ENCODE measurements around the gene CATSPERB. TPM values are rescaled to one million over a fixed set of nuclear protein-coding genes. Genes with fewer than 3 reads are reported as not detected.

The CATSPERB gene
- total and polyA plus RNA-seq, 2 donors (not counting 3 experiments of a cell fraction or from before 2014, with no cell fraction given) = not detected

DNA sequence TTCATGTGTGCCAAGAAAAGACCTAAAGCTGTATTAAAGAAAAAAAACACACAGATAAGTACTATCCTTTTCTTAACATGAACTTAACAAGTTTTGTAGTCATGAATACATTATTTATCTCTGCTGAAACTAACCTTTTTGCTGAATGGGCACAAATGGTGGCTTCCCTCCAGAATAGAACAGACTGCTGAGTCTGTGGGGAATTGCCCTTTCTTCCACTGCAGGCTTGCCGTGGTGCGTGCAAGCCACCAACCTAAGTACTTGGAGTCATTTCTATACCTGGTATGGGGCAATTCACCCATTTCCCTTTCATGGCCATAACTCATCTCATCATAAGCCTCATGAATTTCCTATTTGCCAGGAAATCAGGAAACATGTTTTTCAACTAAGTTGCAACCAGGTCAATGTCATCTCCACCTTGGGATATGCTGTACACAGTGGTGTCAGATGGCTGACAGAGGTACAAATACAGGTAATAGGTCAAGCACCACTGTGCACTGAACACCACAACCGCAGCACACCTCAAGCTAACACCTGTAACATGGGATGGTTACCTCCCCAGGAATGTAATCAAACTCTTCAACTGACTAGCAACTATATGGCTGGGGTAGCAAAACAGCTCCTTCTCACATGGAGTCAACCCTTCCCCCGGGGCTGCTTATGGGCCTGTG is 49.9 kb downstream of the CATSPERB start:
- Histone ChIP-seq H3K4me2 (ENCODE audit: insufficient read depth, low read length) (no peak overlapping the region), H3K79me2 (ENCODE audit: control insufficient read depth, insufficient read depth, low read length) (no peaks in the 10 kb centered on the region), H3K9me1 (replicated peaks; ENCODE audit: control insufficient read depth, extremely low read depth, insufficient read depth, low read length) (no peaks in the 10 kb centered on the region), H4K20me1 (replicated peaks; ENCODE audit: control insufficient read depth, extremely low read depth, insufficient read depth, low read length) (no peaks in the 10 kb centered on the region), H3K27ac (ENCODE audit: insufficient read depth, low read depth, low read length) (no peak overlapping the region), H3K4me1 (ENCODE audit: control insufficient read depth, extremely low read depth, insufficient read depth, low read length) (no peaks in the 10 kb centered on the region), H3K9me3 (replicated peaks; ENCODE audit: control insufficient read depth, insufficient read depth, low read length) (no peaks in the 10 kb centered on the region), H3K9ac (replicated peaks; ENCODE audit: extremely low read depth, insufficient read depth, low read length) (no peak overlapping the region), H3K27me3 (ENCODE audit: control insufficient read depth in 2 of 2, insufficient read depth in 2 of 2, low read length in 2 of 2) (no peaks in the 10 kb centered on the region), H3K36me3 (ENCODE audit: control insufficient read depth in 2 of 2, extremely low read depth in 1 of 2, insufficient read depth in 2 of 2, low read length in 2 of 2) (no peaks in the 10 kb centered on the region), H2AFZ (ENCODE audit: low read depth, low read length) (no peak overlapping the region), H3K4me3 (replicated peaks in 1 of 3; ENCODE audit: insufficient read depth in 1 of 3, low read depth in 1 of 3, low read length in 3 of 3) (no peak overlapping the region)
- intact Hi-C loops (cut with micrococcal nuclease) = no loop called here
- TF ChIP-seq POLR2AphosphoS5 (IDR thresholded peaks at IDR 0.05; ENCODE audit: insufficient read depth, low read depth, low read length) (no peak), CTCF (IDR thresholded peaks at IDR 0.05; ENCODE audit: extremely low read depth in 1 of 2, insufficient read depth in 1 of 2, low read depth in 1 of 2, low read length in 2 of 2) (no peak), EZH2 (IDR thresholded peaks at IDR 0.05; ENCODE audit: borderline replicate concordance, low read depth, low read length, severe bottlenecking) (no peak), MYC (IDR thresholded peaks at IDR 0.05; ENCODE audit: low read depth, low read length) (no peak), GATA2 (IDR thresholded peaks at IDR 0.05; ENCODE audit: insufficient read depth, insufficient read length, low read depth, low read length) (no peak), POLR2A (IDR thresholded peaks at IDR 0.05; ENCODE audit: low read depth, low read length) (no peak), JUN (IDR thresholded peaks at IDR 0.05; ENCODE audit: borderline replicate concordance, insufficient read depth, insufficient read length, low read depth) (no peak), FOS (IDR thresholded peaks at IDR 0.05; ENCODE audit: borderline replicate concordance, insufficient read depth, low read length) (no peak)
- TF ChIP-seq, protein P1, sequence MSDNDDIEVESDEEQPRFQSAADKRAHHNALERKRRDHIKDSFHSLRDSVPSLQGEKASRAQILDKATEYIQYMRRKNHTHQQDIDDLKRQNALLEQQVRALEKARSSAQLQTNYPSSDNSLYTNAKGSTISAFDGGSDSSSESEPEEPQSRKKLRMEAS (IDR thresholded peaks at IDR 0.05; ENCODE audit: insufficient read depth, insufficient read length) = no peak
- FAIRE-seq (no peak), DNase-seq (ENCODE audit: low read depth, low spot score) (no peak)
- POLR2A ChIA-PET = no interaction called here
- BruUV-seq (replicated peaks) = no TSS peak
- dilution Hi-C loops (cut with MboI; ENCODE audit: extremely low pct_ligation_motif_present, low sequenced_read_pairs) = no loop called here
- CTCF ChIA-PET = no interaction called here

Measured in endothelial cell of umbilical vein (primary cell).